Kidney epithelial cell (primary cell): ENCODE measurements around the gene PSMB7. TPM values are rescaled to one million over a fixed set of nuclear protein-coding genes. Genes with fewer than 3 reads are reported as not detected.

Source experiments
- DNase-seq: peaks from one replicate; pipeline ENCODE4 v3.0.0-alpha.2; 2010; ENCODE audit warnings: low read depth
- H3K27me3 ChIP-seq: 2 replicates; pipeline ENCODE4 v1.6.0; 2011; ENCODE audit warnings: low read length; ENCODE audit not compliant: control insufficient read depth, insufficient read depth
- H3K36me3 ChIP-seq: 2 replicates; pipeline ENCODE4 v1.5.1; 2011; ENCODE audit warnings: low read length; ENCODE audit not compliant: control insufficient read depth, insufficient read depth
- H3K4me3 ChIP-seq: 2 replicates; pipeline ENCODE4 v1.5.1; 2011; ENCODE audit warnings: low read depth, mild to moderate bottlenecking, control low read depth, low read length
- total RNA-seq: library from RNA; depleted of rRNA; stranded (reverse); fragments of >200 nt; gene quantifications from 2 replicates; pipeline ENCODE4 v1.2.3, GENCODE V29; 2015
- TF ChIP-seq, protein P1 (sequence below): IDR thresholded peaks from 2 replicates; pipeline ENCODE4 v1.5.1; 2011; ENCODE audit warnings: mild to moderate bottlenecking, moderate library complexity, low read length, control low read depth, inconsistent platforms; ENCODE audit not compliant: insufficient read depth, poor library complexity, severe bottlenecking

PSMB7 gene
- total RNA-seq, 1 donor from 2014 or later, result 419 TPM

DNA sequence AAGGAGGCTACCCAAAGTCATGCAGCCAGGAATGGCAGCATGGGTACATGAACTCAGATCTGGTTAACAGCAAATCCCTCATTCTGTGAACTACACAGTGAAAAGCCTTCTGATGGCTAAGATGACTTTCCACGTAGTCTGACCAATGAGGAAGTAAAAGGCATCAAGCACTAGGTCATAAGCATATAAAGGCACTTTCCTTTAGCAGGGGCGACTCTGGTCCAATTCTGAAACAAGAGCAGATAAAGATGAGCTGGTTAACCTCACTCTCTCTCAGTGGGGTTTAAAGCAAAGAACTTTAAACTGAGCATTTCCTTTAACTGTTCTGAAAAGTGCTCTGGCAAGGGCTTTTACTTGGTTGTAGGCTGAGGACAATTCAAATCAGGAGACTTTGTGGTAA is 21.1 kb downstream of the PSMB7 start:
- Histone ChIP-seq H3K27me3 (no peaks in the 10 kb centered on the region), H3K36me3 (peaks cover 1% of the 10 kb centered on the region), H3K4me3 (no peak overlapping the region)
- TF ChIP-seq, protein P1, sequence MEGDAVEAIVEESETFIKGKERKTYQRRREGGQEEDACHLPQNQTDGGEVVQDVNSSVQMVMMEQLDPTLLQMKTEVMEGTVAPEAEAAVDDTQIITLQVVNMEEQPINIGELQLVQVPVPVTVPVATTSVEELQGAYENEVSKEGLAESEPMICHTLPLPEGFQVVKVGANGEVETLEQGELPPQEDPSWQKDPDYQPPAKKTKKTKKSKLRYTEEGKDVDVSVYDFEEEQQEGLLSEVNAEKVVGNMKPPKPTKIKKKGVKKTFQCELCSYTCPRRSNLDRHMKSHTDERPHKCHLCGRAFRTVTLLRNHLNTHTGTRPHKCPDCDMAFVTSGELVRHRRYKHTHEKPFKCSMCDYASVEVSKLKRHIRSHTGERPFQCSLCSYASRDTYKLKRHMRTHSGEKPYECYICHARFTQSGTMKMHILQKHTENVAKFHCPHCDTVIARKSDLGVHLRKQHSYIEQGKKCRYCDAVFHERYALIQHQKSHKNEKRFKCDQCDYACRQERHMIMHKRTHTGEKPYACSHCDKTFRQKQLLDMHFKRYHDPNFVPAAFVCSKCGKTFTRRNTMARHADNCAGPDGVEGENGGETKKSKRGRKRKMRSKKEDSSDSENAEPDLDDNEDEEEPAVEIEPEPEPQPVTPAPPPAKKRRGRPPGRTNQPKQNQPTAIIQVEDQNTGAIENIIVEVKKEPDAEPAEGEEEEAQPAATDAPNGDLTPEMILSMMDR, result no peak
- no peak for DNase-seq

- Histone ChIP-seq H3K36me3 (peaks cover 1% of the 10 kb centered on the region), H3K4me3 (no peak overlapping the region), H3K27me3 (no peaks in the 10 kb centered on the region)
- peak; percentile 87 for DNase-seq
- TF ChIP-seq, protein P1, result peak; percentile 49
Observed at GRCh38 chr9:124392871-124393460, 22.3 kb downstream of the PSMB7 start.

- H3K36me3 ChIP-seq, result peaks cover 1% of the 10 kb centered on the region
- TF ChIP-seq, protein P1, result no peak
- H3K4me3 ChIP-seq, result no peak overlapping the region
- no peaks in the 10 kb centered on the region for H3K27me3 ChIP-seq
- DNase-seq, result no peak
Observed at GRCh38 chr9:124392254-124392870, 22.9 kb downstream of the PSMB7 start.

DNA sequence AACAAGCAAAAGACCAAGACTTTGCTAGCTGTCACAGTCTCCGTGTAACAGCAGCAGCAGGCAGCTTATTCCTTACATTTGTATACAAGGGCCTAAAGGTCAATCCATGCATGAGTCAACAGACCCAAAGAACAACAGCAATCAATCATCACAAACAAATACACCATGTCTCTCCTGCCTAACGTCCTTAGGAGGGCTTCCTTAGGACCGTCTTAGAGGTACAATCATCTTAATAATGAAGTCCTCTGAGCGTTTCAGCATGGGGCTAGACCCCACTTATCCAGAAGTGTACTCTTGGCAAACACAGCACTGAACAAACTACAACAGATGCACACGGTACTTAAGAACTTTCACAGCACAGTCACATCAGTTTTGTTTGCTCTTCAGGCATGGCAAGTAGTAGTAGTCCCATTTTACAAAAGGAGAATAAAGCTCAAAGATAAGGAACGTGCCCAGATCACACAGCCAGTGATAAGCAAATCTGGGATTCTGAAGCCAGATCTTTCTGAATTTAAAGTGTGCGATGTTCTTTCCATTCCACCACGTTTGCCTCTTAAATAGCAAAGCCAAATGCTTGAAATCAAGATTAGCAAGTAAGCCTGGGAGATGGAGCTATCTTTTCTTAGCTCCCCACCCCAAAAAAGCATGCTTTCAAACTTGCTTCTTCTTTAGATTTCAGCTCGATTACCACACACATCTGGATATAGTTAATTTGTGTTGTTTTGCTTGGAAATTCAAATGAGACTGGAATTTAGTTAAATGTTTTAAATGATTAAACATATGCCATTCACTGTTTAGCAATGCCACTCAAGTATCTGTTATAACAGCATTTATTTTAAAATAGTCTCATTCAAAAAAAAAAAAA is 24.2 kb downstream of the PSMB7 start:
- no peak overlapping the region for H3K4me3 ChIP-seq
- TF ChIP-seq, protein P1, result no peak
- H3K27me3 ChIP-seq, result no peaks in the 10 kb centered on the region
- H3K36me3 ChIP-seq, result peaks cover 1% of the 10 kb centered on the region
- DNase-seq, result no peak

DNA sequence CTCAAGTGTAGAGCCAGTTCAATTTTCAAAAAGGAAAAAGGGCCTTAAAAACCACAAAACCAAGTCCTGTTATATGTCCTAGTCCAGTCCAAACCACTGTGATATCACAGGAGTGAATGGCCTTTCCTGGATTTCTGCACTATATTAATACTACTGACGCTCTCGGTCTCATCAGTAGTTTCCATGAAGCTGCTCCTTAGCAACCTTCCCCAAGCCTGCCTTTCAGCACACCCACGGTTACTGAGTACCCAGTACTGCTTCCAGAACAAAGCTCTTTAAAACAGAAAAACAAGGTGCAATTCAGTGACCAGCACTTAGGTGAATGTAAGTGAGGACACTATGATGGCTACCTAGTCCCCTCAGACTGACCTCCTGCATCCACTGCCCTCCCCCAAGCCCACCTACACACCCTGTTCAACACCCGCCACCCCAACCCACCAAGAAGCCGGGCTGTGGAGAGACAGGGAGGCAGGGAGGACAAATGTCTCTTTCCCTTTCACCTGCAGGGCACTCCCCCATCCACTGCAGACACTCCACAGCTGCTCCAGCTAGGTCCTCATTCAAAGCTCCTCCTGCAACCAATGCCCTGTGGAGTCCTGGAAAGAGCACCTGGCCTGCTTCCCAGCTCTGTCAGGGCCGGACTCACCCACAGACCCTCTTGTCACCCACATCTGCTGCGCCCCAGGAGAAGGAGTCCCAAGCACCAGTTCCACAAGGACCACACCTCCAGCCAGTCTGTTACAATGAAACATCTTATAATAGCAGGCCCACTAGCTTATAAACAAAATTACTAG is 25.9 kb downstream of the PSMB7 start:
- no peak overlapping the region for H3K4me3 ChIP-seq
- DNase-seq, result no peak
- TF ChIP-seq, protein P1, result no peak

More for the DNA sequence above, 25.9 kb downstream of the PSMB7 start:
- Histone ChIP-seq H3K36me3 (peaks cover 1% of the 10 kb centered on the region), H3K27me3 (no peaks in the 10 kb centered on the region)
